ENCODE results near the gene RBMS1. TPM values are rescaled to one million over a fixed set of nuclear protein-coding genes. Genes with fewer than 3 reads are reported as not detected.
A peak's percentile ranks its signal among the peaks of the same experiment; 100 is the strongest.

The RBMS1 gene
- total and polyA plus RNA-seq, 4 donors, result 29.5 to 72.0 (median 49.5) TPM

- no peaks in the 10 kb centered on the region for H3K27me3 ChIP-seq (ENCODE audit: control insufficient read depth, insufficient read depth, low read length)
- H3K4me1 ChIP-seq (ENCODE audit: control insufficient read depth, insufficient read depth, low read length), result no peaks in the 10 kb centered on the region
- no peaks in the 10 kb centered on the region for H3K36me3 ChIP-seq (ENCODE audit: control insufficient read depth, insufficient read depth, low read length)
- peak in 1 of 6 donors; percentile 86 for DNase-seq (ENCODE audit: low read depth in 4 of 6, low spot score in 6 of 6)
- no peaks in the 10 kb centered on the region for H3K9me3 ChIP-seq (ENCODE audit: control insufficient read depth, insufficient read depth, low read length)
- WGBS (ENCODE audit: insufficient coverage), result 92% methylated on average over 4 of the region's 9 CpGs
- no peak overlapping the region for H3K4me3 ChIP-seq (ENCODE audit: low read depth, low read length)
- H3K27ac ChIP-seq (ENCODE audit: low read depth, low read length), result no peak overlapping the region
Observed at GRCh38 chr2:160253440-160254188, 240.0 kb downstream of the RBMS1 start.

- no peaks in the 10 kb centered on the region for H3K36me3 ChIP-seq (ENCODE audit: control insufficient read depth, insufficient read depth, low read length)
- H3K4me1 ChIP-seq (ENCODE audit: control insufficient read depth, insufficient read depth, low read length), result no peaks in the 10 kb centered on the region
- no peaks in the 10 kb centered on the region for H3K9me3 ChIP-seq (ENCODE audit: control insufficient read depth, insufficient read depth, low read length)
- H3K4me3 ChIP-seq (ENCODE audit: low read depth, low read length), result no peak overlapping the region
- no peaks in the 10 kb centered on the region for H3K27me3 ChIP-seq (ENCODE audit: control insufficient read depth, insufficient read depth, low read length)
- DNase-seq (ENCODE audit: low read depth in 4 of 6, low spot score in 6 of 6), result no peak
- H3K27ac ChIP-seq (ENCODE audit: low read depth, low read length), result no peak overlapping the region
- WGBS (ENCODE audit: insufficient coverage), result no CpG with 5 or more reads among the region's 1 CpG
Observed at GRCh38 chr2:160252900-160253299, 240.7 kb downstream of the RBMS1 start.

GRCh38 chr2:160252278-160252887 lies 241.2 kb downstream of the RBMS1 start:
- Histone ChIP-seq H3K4me3 (ENCODE audit: low read depth, low read length) (no peak overlapping the region), H3K36me3 (ENCODE audit: control insufficient read depth, insufficient read depth, low read length) (no peaks in the 10 kb centered on the region), H3K9me3 (ENCODE audit: control insufficient read depth, insufficient read depth, low read length) (no peaks in the 10 kb centered on the region), H3K27ac (ENCODE audit: low read depth, low read length) (no peak overlapping the region), H3K4me1 (ENCODE audit: control insufficient read depth, insufficient read depth, low read length) (no peaks in the 10 kb centered on the region), H3K27me3 (ENCODE audit: control insufficient read depth, insufficient read depth, low read length) (no peaks in the 10 kb centered on the region)
- WGBS (ENCODE audit: insufficient coverage), result no CpG with 5 or more reads among the region's 1 CpG
- peak in 2 of 6 donors; percentile 70 to 86 for DNase-seq (ENCODE audit: low read depth in 4 of 6, low spot score in 6 of 6)

- no peak for DNase-seq (ENCODE audit: low read depth in 4 of 6, low spot score in 6 of 6)
- Histone ChIP-seq H3K4me1 (ENCODE audit: control insufficient read depth, insufficient read depth, low read length) (no peaks in the 10 kb centered on the region), H3K4me3 (ENCODE audit: low read depth, low read length) (no peak overlapping the region), H3K27me3 (ENCODE audit: control insufficient read depth, insufficient read depth, low read length) (no peaks in the 10 kb centered on the region), H3K36me3 (ENCODE audit: control insufficient read depth, insufficient read depth, low read length) (no peaks in the 10 kb centered on the region), H3K9me3 (ENCODE audit: control insufficient read depth, insufficient read depth, low read length) (no peaks in the 10 kb centered on the region), H3K27ac (ENCODE audit: low read depth, low read length) (no peak overlapping the region)
Observed at GRCh38 chr2:160251569-160251968, 242.0 kb downstream of the RBMS1 start.

- Histone ChIP-seq H3K4me3 (ENCODE audit: low read depth, low read length) (no peak overlapping the region), H3K36me3 (ENCODE audit: control insufficient read depth, insufficient read depth, low read length) (no peaks in the 10 kb centered on the region), H3K27ac (ENCODE audit: low read depth, low read length) (no peak overlapping the region), H3K27me3 (ENCODE audit: control insufficient read depth, insufficient read depth, low read length) (no peaks in the 10 kb centered on the region), H3K4me1 (ENCODE audit: control insufficient read depth, insufficient read depth, low read length) (no peaks in the 10 kb centered on the region), H3K9me3 (ENCODE audit: control insufficient read depth, insufficient read depth, low read length) (no peaks in the 10 kb centered on the region)
- 88% methylated on average over 1 of the region's 1 CpG for WGBS (ENCODE audit: insufficient coverage)
- DNase-seq (ENCODE audit: low read depth in 4 of 6, low spot score in 6 of 6), result no peak
Observed at GRCh38 chr2:160249876-160250275, 243.7 kb downstream of the RBMS1 start.

- Histone ChIP-seq H3K4me3 (ENCODE audit: low read depth, low read length) (no peak overlapping the region), H3K36me3 (ENCODE audit: control insufficient read depth, insufficient read depth, low read length) (no peaks in the 10 kb centered on the region), H3K27me3 (ENCODE audit: control insufficient read depth, insufficient read depth, low read length) (no peaks in the 10 kb centered on the region), H3K4me1 (ENCODE audit: control insufficient read depth, insufficient read depth, low read length) (no peaks in the 10 kb centered on the region), H3K27ac (ENCODE audit: low read depth, low read length) (no peak overlapping the region), H3K9me3 (ENCODE audit: control insufficient read depth, insufficient read depth, low read length) (no peaks in the 10 kb centered on the region)
- peak in 2 of 6 donors; percentile 70 to 82 for DNase-seq (ENCODE audit: low read depth in 4 of 6, low spot score in 6 of 6)
- WGBS (ENCODE audit: insufficient coverage), result 26% methylated on average over 3 of the region's 6 CpGs
Observed at GRCh38 chr2:160247296-160248035, 246.1 kb downstream of the RBMS1 start.

- Histone ChIP-seq H3K27ac (ENCODE audit: low read depth, low read length) (no peak overlapping the region), H3K36me3 (ENCODE audit: control insufficient read depth, insufficient read depth, low read length) (no peaks in the 10 kb centered on the region), H3K9me3 (ENCODE audit: control insufficient read depth, insufficient read depth, low read length) (no peaks in the 10 kb centered on the region), H3K27me3 (ENCODE audit: control insufficient read depth, insufficient read depth, low read length) (no peaks in the 10 kb centered on the region), H3K4me1 (ENCODE audit: control insufficient read depth, insufficient read depth, low read length) (no peaks in the 10 kb centered on the region), H3K4me3 (ENCODE audit: low read depth, low read length) (no peak overlapping the region)
- no peak for DNase-seq (ENCODE audit: low read depth in 4 of 6, low spot score in 6 of 6)
- WGBS (ENCODE audit: insufficient coverage), result 63% methylated on average over 1 of the region's 2 CpGs
Observed at GRCh38 chr2:160246356-160246755, 247.3 kb downstream of the RBMS1 start.

- Histone ChIP-seq H3K27ac (ENCODE audit: low read depth, low read length) (no peak overlapping the region), H3K4me3 (ENCODE audit: low read depth, low read length) (no peak overlapping the region), H3K4me1 (ENCODE audit: control insufficient read depth, insufficient read depth, low read length) (no peaks in the 10 kb centered on the region), H3K36me3 (ENCODE audit: control insufficient read depth, insufficient read depth, low read length) (no peaks in the 10 kb centered on the region), H3K9me3 (ENCODE audit: control insufficient read depth, insufficient read depth, low read length) (no peaks in the 10 kb centered on the region), H3K27me3 (ENCODE audit: control insufficient read depth, insufficient read depth, low read length) (no peaks in the 10 kb centered on the region)
- DNase-seq (ENCODE audit: low read depth in 4 of 6, low spot score in 6 of 6), result no peak
- 69% methylated on average over 3 of the region's 5 CpGs for WGBS (ENCODE audit: insufficient coverage)
Observed at GRCh38 chr2:160245614-160246155, 247.9 kb downstream of the RBMS1 start.

- Histone ChIP-seq H3K27me3 (ENCODE audit: control insufficient read depth, insufficient read depth, low read length) (no peaks in the 10 kb centered on the region), H3K36me3 (ENCODE audit: control insufficient read depth, insufficient read depth, low read length) (no peaks in the 10 kb centered on the region), H3K4me3 (ENCODE audit: low read depth, low read length) (no peak overlapping the region), H3K9me3 (ENCODE audit: control insufficient read depth, insufficient read depth, low read length) (no peaks in the 10 kb centered on the region), H3K27ac (ENCODE audit: low read depth, low read length) (no peak overlapping the region), H3K4me1 (ENCODE audit: control insufficient read depth, insufficient read depth, low read length) (no peaks in the 10 kb centered on the region)
- WGBS (ENCODE audit: insufficient coverage), result no CpG with 5 or more reads among the region's 3 CpGs
- DNase-seq (ENCODE audit: low read depth in 4 of 6, low spot score in 6 of 6), result no peak
Observed at GRCh38 chr2:160242893-160243564, 250.6 kb downstream of the RBMS1 start.

Measured in spinal cord (tissue), 10 donors.